ENCODE results near the gene CHD6. TPM values are rescaled to one million over a fixed set of nuclear protein-coding genes. Genes with fewer than 3 reads are reported as not detected.

CHD6 gene
- total and polyA plus RNA-seq, 12 donors, result 9.2 to 56.8 (median 41.7) TPM

- Histone ChIP-seq H3K9me3 (replicated peaks in 1 of 3) (no peaks in the 10 kb centered on the region), H3K27ac (peak overlapping the region in 1 of 5 donors; percentile 63), H3K36me3 (replicated peaks in 1 of 2) (no peaks in the 10 kb centered on the region), H3K4me1 (replicated peaks in 1 of 2) (no peaks in the 10 kb centered on the region), H3K27me3 (no peaks in the 10 kb centered on the region), H3K4me3 (no peak overlapping the region)
- intact Hi-C loops (cut with DNase I), result no loop called here
- DNase-seq, result peak in 3 of 7 donors; percentile 31 to 42 (median 38)
- TF ChIP-seq POLR2A (IDR thresholded peaks at IDR 0.05), result no peak
- TF ChIP-seq CTCF (IDR thresholded peaks at IDR 0.05), result no peak
- 42 to 55% (median 51%) methylated on average over 6 to 9 of the region's 9 CpGs for WGBS, 4 donors
Measured at GRCh38 chr20:41394931-41395666, 223.1 kb downstream of the CHD6 start.

GRCh38 chr20:41394081-41394480, 224.1 kb downstream of the CHD6 start:
- intact Hi-C loops (cut with DNase I), result no loop called here
- 92 to 100% methylated on average over 2 of the region's 2 CpGs; no CpG with 5 or more reads in 2 of the 4 donors for WGBS, 4 donors
- Histone ChIP-seq H3K4me1 (replicated peaks in 1 of 2) (no peaks in the 10 kb centered on the region), H3K4me3 (no peak overlapping the region), H3K9me3 (replicated peaks in 1 of 3) (no peaks in the 10 kb centered on the region), H3K36me3 (replicated peaks in 1 of 2) (no peaks in the 10 kb centered on the region), H3K27me3 (no peaks in the 10 kb centered on the region), H3K27ac (peak overlapping the region in 1 of 5 donors; percentile 30)
- no peak for DNase-seq
- TF ChIP-seq POLR2A (IDR thresholded peaks at IDR 0.05) (no peak), CTCF (IDR thresholded peaks at IDR 0.05) (no peak)

GRCh38 chr20:41393705-41394066, 224.5 kb downstream of the CHD6 start:
- no peaks in the 10 kb centered on the region for H3K4me1 ChIP-seq (replicated peaks in 1 of 2)
- no peaks in the 10 kb centered on the region for H3K9me3 ChIP-seq (replicated peaks in 1 of 3)
- WGBS, 4 donors, result 81 to 96% (median 87%) methylated on average over 3 of the region's 3 CpGs
- no peaks in the 10 kb centered on the region for H3K36me3 ChIP-seq (replicated peaks in 1 of 2)
- H3K27me3 ChIP-seq, result no peaks in the 10 kb centered on the region
- no peak overlapping the region for H3K4me3 ChIP-seq
- H3K27ac ChIP-seq, result peak overlapping the region in 1 of 5 donors; percentile 7
- intact Hi-C loops (cut with DNase I), result no loop called here
- TF ChIP-seq POLR2A (IDR thresholded peaks at IDR 0.05), result no peak
- TF ChIP-seq CTCF (IDR thresholded peaks at IDR 0.05), result no peak
- DNase-seq, result no peak

GRCh38 chr20:41392871-41393704, 225.1 kb downstream of the CHD6 start:
- H3K27me3 ChIP-seq, result no peaks in the 10 kb centered on the region
- DNase-seq, result peak; percentile 36 to 88 (median 67)
- no peaks in the 10 kb centered on the region for H3K9me3 ChIP-seq (replicated peaks in 1 of 3)
- no peaks in the 10 kb centered on the region for H3K4me1 ChIP-seq (replicated peaks in 1 of 2)
- TF ChIP-seq POLR2A (IDR thresholded peaks at IDR 0.05) (no peak), CTCF (IDR thresholded peaks at IDR 0.05) (no peak)
- intact Hi-C loops (cut with DNase I), result no loop called here
- H3K27ac ChIP-seq, result peak overlapping the region in 2 of 5 donors; percentile 7 to 10
- no peak overlapping the region for H3K4me3 ChIP-seq
- 60 to 70% (median 67%) methylated on average over 10 to 12 of the region's 12 CpGs for WGBS, 4 donors
- no peaks in the 10 kb centered on the region for H3K36me3 ChIP-seq (replicated peaks in 1 of 2)

Data from adrenal gland (tissue), 12 donors.